NCI-H345 (cell line): ENCODE measurements around the gene TNFRSF1A.
"Not testable (repeated sequence)": the region's sequence is repeated elsewhere in the genome, so short reads cannot be mapped to it uniquely, and the experiment has no call there.

ENCODE experiments used
- DNase-seq: peaks from one replicate; lab custom pipeline; 2025; lab: John Stamatoyannopoulos, UW

TNFRSF1A gene

GRCh38 chr12:6303071-6303470 is 38.8 kb downstream of the TNFRSF1A start:
- no peak for DNase-seq

DNA sequence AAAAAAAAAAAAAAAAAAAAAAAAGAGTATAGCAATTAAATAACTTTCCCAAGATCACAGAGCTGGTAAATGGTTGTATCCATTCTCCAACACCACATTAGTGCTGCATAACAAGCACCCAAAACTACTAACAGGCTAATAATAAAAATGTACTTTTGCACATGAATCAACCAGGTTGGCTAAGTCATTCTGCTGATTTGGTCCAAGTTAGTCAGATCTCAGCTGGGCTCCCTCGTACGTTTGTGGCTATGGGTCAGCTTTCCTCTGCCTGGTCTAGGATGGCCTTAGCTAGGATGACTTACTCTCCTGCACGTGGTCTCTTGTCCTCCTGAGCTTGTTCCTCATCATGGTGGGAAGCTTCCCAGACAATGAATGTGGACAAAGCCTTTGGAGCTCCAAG is 39.3 kb downstream of the TNFRSF1A start:
- no peak for DNase-seq

DNA sequence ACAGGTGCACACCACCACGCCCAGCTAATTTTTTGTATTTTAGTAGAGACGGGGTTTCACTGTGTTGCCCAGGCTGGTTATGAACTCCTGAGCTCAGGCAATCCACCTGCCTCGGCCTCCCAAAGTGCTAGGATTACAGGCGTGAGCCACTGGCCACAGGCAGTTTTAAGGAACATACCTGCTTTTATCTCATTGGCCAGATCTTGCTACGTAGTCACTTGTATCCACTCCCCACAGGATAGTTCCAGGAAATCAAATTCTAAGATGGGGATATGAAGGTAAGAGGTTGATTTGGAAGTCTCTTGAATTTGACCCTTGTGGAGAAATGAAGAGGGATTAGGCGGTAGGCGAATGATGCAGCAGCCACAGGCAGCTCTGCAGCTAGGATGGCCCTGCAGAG is 40.2 kb downstream of the TNFRSF1A start:
- DNase-seq: no peak

DNA sequence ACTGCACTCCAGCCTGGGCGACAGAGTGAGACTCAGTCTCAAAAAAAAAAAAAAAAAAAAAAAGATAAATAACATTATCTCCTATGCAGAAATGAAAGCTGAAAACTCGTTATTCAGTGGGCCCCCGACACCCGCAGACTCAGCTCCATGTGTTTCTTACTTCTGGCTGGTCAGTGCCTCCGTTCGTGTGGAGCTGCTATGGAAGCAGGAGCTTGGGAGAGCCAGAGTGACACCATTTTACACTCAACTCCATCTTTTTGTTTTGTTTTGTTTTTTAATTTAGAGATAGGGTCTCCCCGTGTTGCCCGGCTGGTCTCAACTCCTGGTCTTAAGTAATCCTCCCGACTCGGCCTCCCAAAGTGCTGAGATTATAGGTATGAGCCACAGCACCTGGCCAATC is 44.7 kb downstream of the TNFRSF1A start:
- DNase-seq: no peak

GRCh38 chr12:6295094-6295811 is 46.6 kb downstream of the TNFRSF1A start:
- DNase-seq: peak; percentile 20

DNA sequence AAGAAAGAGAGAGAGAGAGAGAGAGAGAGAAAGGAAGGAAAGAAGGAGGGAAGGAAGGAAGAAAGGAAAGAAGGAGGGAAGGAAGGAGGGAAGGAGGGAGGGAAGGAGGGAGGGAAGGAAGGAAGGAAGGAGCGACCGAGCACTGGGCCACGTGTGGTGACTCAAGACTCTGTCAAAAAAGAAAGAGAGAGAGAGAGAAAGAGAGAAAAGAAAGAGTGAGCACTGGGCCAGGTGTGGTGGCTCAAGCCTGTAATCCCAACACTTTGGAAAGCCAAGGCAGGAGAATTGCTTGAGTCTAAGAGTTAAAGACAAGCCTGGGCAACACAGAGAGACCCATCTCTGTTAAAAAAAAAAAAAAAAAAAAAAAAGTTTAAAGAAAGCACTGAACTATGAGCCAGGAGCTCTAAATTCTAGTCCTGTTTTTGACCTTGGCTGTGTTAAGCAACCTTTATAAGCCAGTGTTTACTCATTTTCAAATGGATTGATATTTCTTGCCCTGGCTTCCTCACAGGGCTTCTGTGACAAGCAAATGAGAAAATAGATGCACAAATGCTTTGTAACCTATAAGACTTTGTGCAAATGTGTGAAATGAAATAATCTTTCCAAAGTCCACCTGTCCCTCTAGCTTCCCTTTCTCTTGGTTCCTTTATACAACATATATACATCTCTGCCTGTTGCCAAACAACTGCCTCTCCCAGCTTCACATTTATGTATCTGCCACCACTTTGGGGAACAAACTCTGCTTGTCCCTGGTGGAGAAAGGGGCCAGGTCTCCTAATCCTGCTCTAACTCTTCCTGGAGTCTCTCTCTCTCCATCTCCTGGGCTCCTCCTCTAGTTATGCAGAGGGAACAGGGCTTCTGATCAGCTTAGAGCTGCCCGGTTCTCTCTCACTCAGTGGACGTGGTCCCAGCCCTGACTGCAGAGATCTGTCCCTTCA is 47.5 kb downstream of the TNFRSF1A start:
- DNase-seq: no peak

GRCh38 chr12:6292606-6293005 is 49.3 kb downstream of the TNFRSF1A start:
- DNase-seq: no peak

GRCh38 chr12:6289906-6290305 is 52.0 kb downstream of the TNFRSF1A start:
- DNase-seq: not testable (repeated sequence)

DNA sequence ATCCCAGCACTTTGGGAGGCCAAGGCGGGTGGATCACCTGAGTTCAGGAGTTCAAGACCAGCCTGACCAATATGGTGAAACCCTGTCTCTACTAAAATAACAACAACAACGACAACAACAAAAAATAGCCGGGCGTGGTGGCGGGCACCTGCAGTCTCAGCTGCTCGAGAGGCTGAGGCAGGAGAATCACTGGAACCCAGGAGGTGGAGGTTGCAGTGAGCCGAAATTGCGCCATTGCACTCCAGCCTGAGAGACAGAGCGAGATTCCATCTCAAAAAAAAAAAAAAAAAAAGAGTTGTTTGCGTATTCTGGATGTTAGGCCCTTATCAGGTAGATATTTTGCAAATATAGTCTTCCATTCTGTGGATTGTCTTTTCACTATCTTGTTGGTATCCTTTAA is 52.8 kb downstream of the TNFRSF1A start:
- not testable (repeated sequence) for DNase-seq

DNA sequence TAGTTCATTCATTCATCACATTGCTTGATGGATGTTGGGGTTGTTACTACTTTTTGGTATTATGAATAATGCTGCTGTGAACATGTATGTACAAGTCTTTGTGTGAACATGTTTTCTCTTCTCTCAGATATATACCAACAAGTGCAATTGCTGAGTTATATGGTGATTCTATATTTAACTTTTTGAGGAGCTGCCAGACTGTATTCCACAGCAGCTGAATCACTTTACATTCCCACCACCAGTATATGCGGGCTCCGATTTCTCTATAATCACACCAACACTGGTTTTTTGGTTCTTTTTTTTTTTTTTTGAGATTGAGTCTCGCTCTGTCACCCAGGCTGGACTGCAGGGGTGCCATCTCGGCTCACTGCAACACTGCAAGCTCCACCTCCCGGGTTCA is 53.6 kb downstream of the TNFRSF1A start:
- no peak for DNase-seq

GRCh38 chr12:6285532-6286306 is 56.2 kb downstream of the TNFRSF1A start:
- no peak for DNase-seq

DNA sequence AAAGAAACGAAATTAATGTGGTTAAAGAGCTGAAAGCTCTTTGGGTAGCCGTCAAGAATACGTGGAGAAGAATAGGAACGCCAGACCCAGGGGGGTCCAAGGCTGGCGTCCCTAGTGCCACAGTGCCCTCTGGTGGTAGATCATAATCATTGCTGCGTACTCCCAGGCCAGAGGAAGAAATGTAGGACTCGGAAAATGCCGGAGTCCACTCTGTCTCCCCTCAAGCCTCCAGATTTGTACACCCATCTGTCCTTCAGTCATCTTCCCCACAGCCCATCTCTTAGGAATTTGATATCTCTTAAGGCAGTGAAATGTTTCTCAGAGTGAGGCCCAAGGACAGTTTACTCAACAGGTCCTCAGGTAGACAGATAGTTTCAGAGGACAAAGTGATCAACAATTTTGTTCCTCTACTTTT is 56.8 kb downstream of the TNFRSF1A start:
- DNase-seq: peak; percentile 79

GRCh38 chr12:6284273-6284672 is 57.6 kb downstream of the TNFRSF1A start:
- no peak for DNase-seq

- no peak for DNase-seq
Observed at GRCh38 chr12:6282453-6282840, 59.4 kb downstream of the TNFRSF1A start.

DNA sequence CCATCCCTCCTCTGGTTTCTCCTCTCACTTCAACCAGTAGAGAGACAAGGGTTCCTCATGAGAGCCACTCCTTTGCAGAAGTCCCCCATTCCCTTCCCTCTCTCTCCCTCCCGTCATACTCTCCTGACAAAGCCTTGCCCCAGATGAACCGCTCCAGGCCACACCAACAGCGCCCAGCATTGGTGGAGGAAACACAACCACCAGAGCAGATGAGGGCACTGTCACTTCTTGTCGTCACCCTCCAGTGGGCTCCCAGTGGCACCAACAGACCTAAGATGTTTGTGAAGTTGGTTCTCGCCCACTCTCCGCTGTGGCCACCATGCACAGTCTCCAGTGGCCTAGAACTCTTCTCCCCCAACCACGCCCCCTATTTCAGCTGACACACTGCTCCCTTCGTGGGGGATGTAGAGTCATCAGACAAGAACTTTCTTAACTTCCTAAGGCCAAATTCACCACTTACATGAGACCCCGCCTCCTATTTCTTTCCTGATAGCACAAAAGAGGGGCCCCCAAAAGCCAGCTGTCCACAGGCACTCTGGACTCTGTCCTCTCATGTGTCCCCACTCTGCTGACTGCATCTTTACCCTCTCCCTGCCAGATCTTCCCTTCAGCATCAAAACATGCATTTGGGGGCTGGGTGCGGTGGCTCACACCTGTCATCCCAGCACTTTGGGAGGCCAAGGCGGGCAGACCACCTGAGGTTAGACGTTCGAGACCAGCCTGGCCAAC is 60.6 kb downstream of the TNFRSF1A start:
- DNase-seq: no peak

GRCh38 chr12:6280672-6281071 is 61.2 kb downstream of the TNFRSF1A start:
- no peak for DNase-seq

GRCh38 chr12:6280053-6280469 is 61.8 kb downstream of the TNFRSF1A start:
- DNase-seq: no peak

- DNase-seq: no peak
Observed at GRCh38 chr12:6279631-6280030, 62.2 kb downstream of the TNFRSF1A start.

DNA sequence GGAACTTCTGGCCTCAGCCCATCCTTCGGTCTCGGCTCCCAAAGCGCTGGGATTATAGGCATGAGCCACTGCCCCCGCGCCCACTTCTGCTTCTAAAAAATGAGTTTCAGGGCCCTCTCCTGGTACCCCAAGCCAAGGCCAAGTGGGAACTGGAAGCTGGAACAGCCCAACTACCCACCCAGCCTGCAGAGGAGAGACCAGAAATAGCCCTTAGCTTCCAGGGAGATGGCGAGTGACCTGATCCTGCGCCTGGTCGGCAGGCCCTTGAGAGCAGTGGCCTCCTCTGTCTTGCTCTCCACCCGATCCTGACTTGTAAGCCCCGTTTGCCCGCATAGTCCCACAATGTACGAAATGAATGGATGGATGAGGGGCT is 62.6 kb downstream of the TNFRSF1A start:
- DNase-seq: no peak
